Heart left ventricle (tissue), 16 donors: ENCODE measurements around the gene TYMP. TPM values are rescaled to one million over a fixed set of nuclear protein-coding genes. Genes with fewer than 3 reads are reported as not detected.

Experiments
- ATAC-seq, 4 donors: fragments of 200-7000 bp; cut with Tn5 transposase; one replicate each; pipeline ENCODE4 v1.9.1; 2020 to 2022; ENCODE audit warnings: moderate library complexity in 4 of 4, mild to moderate bottlenecking in 3 of 4, moderate number of reproducible peaks in 1 of 4
- DNase-seq, 5 donors: peaks; one replicate each; pipeline ENCODE4 v3.0.0-alpha.2; 2020
- H3K27ac ChIP-seq, 12 donors: fragments of 200-600 bp; sonication (generic) in 4 of 12; one replicate each; pipeline versions ENCODE4 v1.5.0 to v1.8.0; 2016 to 2022; ENCODE audit warnings: mild to moderate bottlenecking in 2 of 12
- H3K27me3 ChIP-seq, 9 donors: fragments of 200-600 bp; sonication (generic) in 2 of 9; one replicate each; pipeline versions ENCODE4 v1.5.1 to v1.8.0; 2016 to 2022; ENCODE audit warnings: mild to moderate bottlenecking in 3 of 9
- H3K36me3 ChIP-seq, 9 donors: fragments of 200-600 bp; sonication (generic) in 2 of 9; one replicate each; pipeline versions ENCODE4 v1.5.0 to v1.8.0; 2018 to 2022; ENCODE audit warnings: mild to moderate bottlenecking in 2 of 9
- H3K4me1 ChIP-seq, 12 donors: fragments of 200-600 bp; sonication (generic) in 4 of 12; one replicate each; pipeline versions ENCODE4 v1.5.0 to v1.8.0; 2016 to 2022; ENCODE audit warnings: mild to moderate bottlenecking in 3 of 12
- H3K4me3 ChIP-seq, 12 donors: fragments of 200-600 bp; sonication (generic) in 4 of 12; one replicate each; pipeline versions ENCODE4 v1.5.0 to v1.8.0; 2017 to 2022; ENCODE audit warnings: mild to moderate bottlenecking in 9 of 12, moderate library complexity in 4 of 12
- H3K9me3 ChIP-seq, 12 donors: fragments of 200-600 bp; sonication (generic) in 4 of 12; one replicate each; pipeline versions ENCODE4 v1.5.0 to v1.8.0; 2016 to 2022; ENCODE audit warnings: mild to moderate bottlenecking in 1 of 12
- CTCF ChIP-seq, 12 donors: fragments of 200-600 bp; sonication (generic) in 4 of 12; IDR thresholded peaks; one replicate each; pipeline versions ENCODE4 v1.5.0 to v1.8.0; 2018 to 2022; ENCODE audit warnings: antibody characterized with exemption in 12 of 12, mild to moderate bottlenecking in 5 of 12
- POLR2A ChIP-seq, 2 donors: fragments of 450-650 bp; IDR thresholded peaks; one replicate each; pipeline ENCODE4 v1.6.1; 2017; ENCODE audit warnings: antibody characterized with exemption in 2 of 2, mild to moderate bottlenecking in 2 of 2, moderate library complexity in 2 of 2
- WGBS, 4 donors: extraction: QIAGEN DNeasy Blood & Tissue Kit in 2 of 4; methylation state at CpG; one replicate each; pipeline versions ENCODE4 v1.1.5 to v1.1.7; 2013 to 2018; 5-methylcytosine and 5-hydroxymethylcytosine counted together
- intact Hi-C, 10 donors: fragments of 100-400 bp; cut with DNase I; formaldehyde crosslinking; loops; one replicate each; pipeline versions ENCODE4 v1.11.1 to v1.14.2; 2022
- polyA plus RNA-seq, 2 donors: library from polyadenylated mRNA; stranded (reverse); fragments of 200-250 nt; gene quantifications; one replicate each; pipeline ENCODE4 v1.2.3, GENCODE V29; 2013
- total RNA-seq, 9 donors: library from RNA; depleted of rRNA in 2 of 9; stranded (reverse); fragments of >200 nt in 2 of 9; fragmentation: NEBNext Ultra II Directional in 3 of 9; extraction: Animal tissue kit (Norgen Biotek cat#: 25700) in 3 of 9; gene quantifications; one replicate each; pipeline versions ENCODE4 v1.1.0 to v1.2.4, GENCODE V29; 2016 to 2023
- donor health status: ischemic (EF 13 %, LVEDD 7.1; RV severe dilation, severe dysfunction).
- donor health status: healthy with polysubstance abuse.
- donor health status: DM: no; HTN: yes; CAD: no.
- donor health status: DM: no; HTN: no; CAD: no.
- donor health status: ischemic (EF 25% LVEDD 6.9; RV normal size, moderate dysfunction).
- donor health status: ischemic (EF 25% LVEDD 5.7; RV mildly dilated, moderate dysfunction).
- donor health status: healthy.
- donor health status: DM: yes; HTN: yes; CAD: no.
- donor health status: ischemic (EF 35%, LVEDD 5.7; RV mildly dilated, moderate dysfunction).
- donor health status: nonischemic (EF 11% LVEDD 7.7; RV severe dilation, severe dysfunction).
- donor health status: DM: yes; HTN: yes; CAD: no.
- donor health status: PGD.
- donor health status: ischemic (EF 29% LVEDD 5.4; RV normal size, mild dysfunction).
- donor health status: nonischemic (EF 23%, LVEDD 6.1; RV moderate dilation, normal function).

Gene TYMP
- total and polyA plus RNA-seq, 11 donors = 8.3 to 198 (median 21.7) TPM

- Histone ChIP-seq H3K4me1 (peaks cover 0 to 73% (median 17%) of the 10 kb centered on the region in 12 donors), H3K9me3 (no peaks in the 10 kb centered on the region), H3K27ac (no peak overlapping the region), H3K27me3 (peaks cover 24 to 77% (median 34%) of the 10 kb centered on the region in 9 donors), H3K36me3 (no peaks in the 10 kb centered on the region), H3K4me3 (peak overlapping the region in 1 of 12 donors; percentile 26)
- no peak for DNase-seq
- intact Hi-C loops = loop anchor here in 2 of 10 donors (5.0 to 10.0 kb wide), 2 partner anchors 66 to 68 kb away; no protein-coding TSS in a partner anchor
- WGBS, 4 donors = 56 to 77% (median 65%) methylated on average over 43 to 78 of the region's 78 CpGs
- ATAC-seq = no peak
- TF ChIP-seq POLR2A (IDR thresholded peaks at IDR 0.05) (no peak), CTCF (IDR thresholded peaks at IDR 0.05) (no peak)
Observed at GRCh38 chr22:50546326-50547262, 16.8 kb upstream of the TYMP start.

- intact Hi-C loops = loop anchor here in 2 of 10 donors (5.0 to 10.0 kb wide), 2 partner anchors 67 to 69 kb away; no protein-coding TSS in a partner anchor
- WGBS, 4 donors = 59 to 88% (median 65%) methylated on average over 8 to 10 of the region's 10 CpGs
- TF ChIP-seq CTCF (IDR thresholded peaks at IDR 0.05) (no peak), POLR2A (IDR thresholded peaks at IDR 0.05) (no peak)
- H3K4me3 ChIP-seq = peak within 1 kb of the TSS in 2 of 12 donors; percentile 53 to 54
- peak within 1 kb of the TSS in 1 of 12 donors; percentile 98 for H3K27ac ChIP-seq
- DNase-seq (no peak), ATAC-seq (no peak)
- H3K9me3 ChIP-seq = no peaks in the 10 kb centered on the region
- H3K27me3 ChIP-seq = peaks cover 24 to 68% (median 34%) of the 10 kb centered on the region in 9 donors
- no peaks in the 10 kb centered on the region for H3K36me3 ChIP-seq
- peaks cover 0 to 82% (median 17%) of the 10 kb centered on the region in 12 donors for H3K4me1 ChIP-seq
Observed at GRCh38 chr22:50545522-50546325, 15.9 kb upstream of the TYMP start, which contains the start of gene KLHDC7B. KLHDC7B (plus strand) TSS chr22:50545899; CDS start chr22:50546244, 345 bp downstream.

GRCh38 chr22:50544746-50545253, 15.0 kb upstream of the TYMP start:
- peak overlapping the region in 5 of 12 donors; percentile 33 to 54 (median 41) for H3K4me3 ChIP-seq
- intact Hi-C loops = loop anchor here in 3 of 10 donors (5.0 to 10.0 kb wide), 3 partner anchors 68 to 78 kb away; no protein-coding TSS in a partner anchor
- no peaks in the 10 kb centered on the region for H3K9me3 ChIP-seq
- peak overlapping the region in 2 of 12 donors; percentile 54 to 98 for H3K27ac ChIP-seq
- TF ChIP-seq POLR2A (IDR thresholded peaks at IDR 0.05) = no peak
- TF ChIP-seq CTCF (IDR thresholded peaks at IDR 0.05) = no peak
- peak in 1 of 5 donors; percentile 27 for DNase-seq
- H3K27me3 ChIP-seq = peaks cover 23 to 61% (median 31%) of the 10 kb centered on the region in 9 donors
- peak in 1 of 4 donors; percentile 4 for ATAC-seq
- no peaks in the 10 kb centered on the region for H3K36me3 ChIP-seq
- 72 to 85% (median 80%) methylated on average over 4 to 5 of the region's 5 CpGs for WGBS, 4 donors
- peaks cover 0 to 90% (median 22%) of the 10 kb centered on the region in 12 donors for H3K4me1 ChIP-seq
